H1 (cell line): ENCODE data around the gene PPP1R12A. TPM values are rescaled to one million over a fixed set of nuclear protein-coding genes. Genes with fewer than 3 reads are reported as not detected.

Experiments used
- CTCF ChIA-PET: fragments of 300-600 bp; sonication (Branson Sonifier 250); formaldehyde crosslinking; loops from one replicate; lab custom pipeline; 2021; ENCODE audit not compliant: partially characterized antibody; lab: Charles Lee
- POLR2A ChIA-PET: fragments of 300-600 bp; sonication (Branson Sonifier 250); formaldehyde crosslinking; loops from one replicate; lab custom pipeline; 2021; ENCODE audit warnings: inconsistent platforms; ENCODE audit not compliant: partially characterized antibody; lab: Charles Lee
- DNase-seq, 2 experiments: peaks; one replicate each; pipeline versions ENCODE4 v3.0.0 to v3.0.0-alpha.2; 2010 to 2022; ENCODE audit warnings: low spot score in 2 of 2, low read depth in 1 of 2, mixed read lengths in 1 of 2
- FAIRE-seq: peaks from 2 replicates; lab custom pipeline; 2011; peaks lifted over from hg19 to GRCh38; lab: Jason Lieb, UNC
- H2AFZ ChIP-seq: 2 replicates; pipeline ENCODE4 v1.8.1; 2012; ENCODE audit warnings: low read length, inconsistent platforms
- H2AK5ac ChIP-seq: 2 replicates; pipeline ENCODE4 v1.6.1; 2013; ENCODE audit warnings: low read depth, low read length
- H2BK120ac ChIP-seq: replicated peaks from 2 replicates; pipeline ENCODE3; 2013; ENCODE audit warnings: low read depth, low read length, inconsistent platforms
- H2BK12ac ChIP-seq: 2 replicates; pipeline ENCODE4 v1.6.1; 2013; ENCODE audit warnings: low read depth, low read length
- H2BK15ac ChIP-seq: 2 replicates; pipeline ENCODE4 v1.6.1; 2013; ENCODE audit warnings: low read length
- H2BK20ac ChIP-seq: 2 replicates; pipeline ENCODE4 v1.6.1; 2013; ENCODE audit warnings: low read length
- H2BK5ac ChIP-seq: 2 replicates; pipeline ENCODE4 v1.6.1; 2013; ENCODE audit warnings: low read depth, low read length
- H3K14ac ChIP-seq: 2 replicates; pipeline ENCODE4 v1.6.1; 2013; ENCODE audit warnings: inconsistent platforms; ENCODE audit not compliant: insufficient read length
- H3K18ac ChIP-seq: 2 replicates; pipeline ENCODE4 v1.6.1; 2013; ENCODE audit warnings: low read length; ENCODE audit errors: extremely low read depth
- H3K23ac ChIP-seq: 2 replicates; pipeline ENCODE4 v1.6.1; 2013; ENCODE audit warnings: inconsistent platforms; ENCODE audit not compliant: insufficient read length
- H3K23me2 ChIP-seq: 2 replicates; pipeline ENCODE4 v1.6.1; 2013; ENCODE audit warnings: low read depth, low read length
- H3K27ac ChIP-seq: 2 replicates; pipeline ENCODE4 v1.6.1; 2011; ENCODE audit warnings: low read depth, low read length, inconsistent platforms
- H3K27me3 ChIP-seq, 4 experiments: replicated peaks in 1 of 4; 1 replicate in 1 of 4; 2 replicates in 3 of 4; pipeline versions ENCODE4 v1.6.1 to v1.8.1; 2011 to 2013; ENCODE audit warnings: low read length in 3 of 4, mild to moderate bottlenecking in 3 of 4, inconsistent platforms in 2 of 4, mixed read lengths in 2 of 4, moderate library complexity in 1 of 4; ENCODE audit not compliant: control insufficient read depth in 3 of 4, insufficient read depth in 3 of 4; ENCODE audit errors: extremely low read depth in 1 of 4
- H3K36me3 ChIP-seq, 4 experiments: 2 replicates each; pipeline versions ENCODE4 v1.6.1 to v1.8.1; 2011 to 2013; ENCODE audit warnings: mild to moderate bottlenecking in 4 of 4, low read length in 3 of 4, moderate library complexity in 2 of 4, control low read depth in 1 of 4, inconsistent platforms in 1 of 4; ENCODE audit not compliant: insufficient read depth in 4 of 4, control insufficient read depth in 2 of 4
- H3K4ac ChIP-seq: replicated peaks from 2 replicates; pipeline ENCODE3; 2013; ENCODE audit warnings: low read length, low read depth, mixed read lengths, inconsistent platforms; ENCODE audit not compliant: insufficient read length
- H3K4me1 ChIP-seq, 4 experiments: replicated peaks in 1 of 4; 1 replicate in 1 of 4; 2 replicates in 3 of 4; pipeline versions ENCODE4 v1.6.1 to v1.8.1; 2011 to 2013; ENCODE audit warnings: low read length in 3 of 4, inconsistent platforms in 2 of 4, mixed read lengths in 1 of 4; ENCODE audit not compliant: insufficient read depth in 4 of 4, control insufficient read depth in 3 of 4
- H3K4me2 ChIP-seq, 2 experiments: 2 replicates each; pipeline versions ENCODE4 v1.6.1 to v1.8.1; 2011 to 2013; ENCODE audit warnings: low read depth in 2 of 2, low read length in 2 of 2, control low read depth in 1 of 2, inconsistent platforms in 1 of 2, mild to moderate bottlenecking in 1 of 2; ENCODE audit not compliant: insufficient read depth in 1 of 2
- H3K4me3 ChIP-seq, 4 experiments: fragments of 200-600, 300-600 bp in 1 of 4; sonication (generic), shearing (Covaris generic), sonication (Bioruptor Twin) in 1 of 4; 2 replicates each; pipeline versions ENCODE4 v1.5.1 to v1.8.1; 2011 to 2016; ENCODE audit warnings: low read length in 4 of 4, low read depth in 3 of 4, control low read depth in 2 of 4, inconsistent platforms in 2 of 4, mild to moderate bottlenecking in 2 of 4, mixed read lengths in 1 of 4, moderate library complexity in 1 of 4; ENCODE audit not compliant: insufficient read depth in 2 of 4; ENCODE audit errors: extremely low read depth in 1 of 4
- H3K56ac ChIP-seq: replicated peaks from 2 replicates; pipeline ENCODE3; 2013; ENCODE audit warnings: low read depth, mild to moderate bottlenecking, mixed read lengths, low read length, inconsistent platforms; ENCODE audit not compliant: insufficient read length
- H3K79me1 ChIP-seq: 2 replicates; pipeline ENCODE4 v1.6.1; 2013; ENCODE audit warnings: low read depth, low read length, control low read depth
- H3K79me2 ChIP-seq, 2 experiments: 2 replicates each; pipeline versions ENCODE4 v1.6.1 to v1.8.1; 2012 to 2013; ENCODE audit warnings: low read length in 2 of 2, mild to moderate bottlenecking in 2 of 2, inconsistent platforms in 1 of 2; ENCODE audit not compliant: insufficient read depth in 2 of 2, control insufficient read depth in 1 of 2
- H3K9ac ChIP-seq, 4 experiments: replicated peaks in 1 of 4; 1 replicate in 1 of 4; 2 replicates in 3 of 4; pipeline versions ENCODE4 v1.6.1 to v1.8.1; 2011 to 2013; ENCODE audit warnings: low read depth in 3 of 4, low read length in 3 of 4, control low read depth in 2 of 4, mild to moderate bottlenecking in 2 of 4, moderate library complexity in 2 of 4, inconsistent platforms in 1 of 4; ENCODE audit errors: extremely low read depth in 1 of 4
- H3K9me3 ChIP-seq, 2 experiments: 2 replicates each; pipeline versions ENCODE4 v1.6.1 to v1.8.1; 2012 to 2013; ENCODE audit warnings: mild to moderate bottlenecking in 2 of 2, moderate library complexity in 2 of 2, control low read depth in 1 of 2, inconsistent platforms in 1 of 2, low read depth in 1 of 2, low read length in 1 of 2, mixed read lengths in 1 of 2; ENCODE audit not compliant: insufficient read depth in 2 of 2
- H4K20me1 ChIP-seq, 2 experiments: replicated peaks in 1 of 2; 2 replicates each; pipeline versions ENCODE3 to v1.8.1; 2011 to 2013; ENCODE audit warnings: inconsistent platforms in 2 of 2, low read length in 2 of 2, mild to moderate bottlenecking in 1 of 2; ENCODE audit not compliant: insufficient read depth in 2 of 2, control insufficient read depth in 1 of 2
- H4K5ac ChIP-seq: 2 replicates; pipeline ENCODE4 v1.6.1; 2013; ENCODE audit warnings: low read length, low read depth, mixed read lengths, inconsistent platforms; ENCODE audit not compliant: insufficient read length
- H4K8ac ChIP-seq: 2 replicates; pipeline ENCODE4 v1.8.0; 2013; ENCODE audit warnings: mild to moderate bottlenecking, moderate library complexity, low read length, inconsistent platforms; ENCODE audit not compliant: insufficient read depth; ENCODE audit errors: extremely low read depth
- H4K91ac ChIP-seq: replicated peaks from 2 replicates; pipeline ENCODE3; 2013; ENCODE audit warnings: low read length, mixed read lengths, inconsistent platforms; ENCODE audit not compliant: insufficient read length
- ASH2L ChIP-seq: fragments of 200-600, 300-600 bp; sonication (generic); IDR thresholded peaks from one replicate; pipeline ENCODE4 v1.7.1; 2017; ENCODE audit warnings: low read length
- CBX5 ChIP-seq: fragments of 300-800, 300-1000 bp; sonication (generic); IDR thresholded peaks from 2 replicates; pipeline ENCODE4 v1.7.1; 2016; ENCODE audit warnings: antibody characterized with exemption, low read length, low read depth
- CBX8 ChIP-seq: fragments of 300-800, 300-1000 bp; sonication (generic); IDR thresholded peaks from 2 replicates; pipeline ENCODE4 v1.7.1; 2016; ENCODE audit warnings: low read depth, low read length, borderline replicate concordance
- EGR1 ChIP-seq: IDR thresholded peaks from 2 replicates; pipeline ENCODE4 v1.6.1; 2011; ENCODE audit warnings: low read depth, low read length, borderline replicate concordance
- KDM4A ChIP-seq: IDR thresholded peaks from one replicate; pipeline ENCODE4 v1.7.1; 2012; ENCODE audit warnings: low read depth, mild to moderate bottlenecking, moderate library complexity, low read length, inconsistent platforms; ENCODE audit not compliant: severe bottlenecking
- PHF8 ChIP-seq: fragments of 200-600 bp; sonication (generic); conservative IDR thresholded peaks from 2 replicates; pipeline ENCODE4 v1.7.1; 2012; ENCODE audit warnings: low read depth, mild to moderate bottlenecking, inconsistent platforms, low read length, moderate library complexity
- RAD21 ChIP-seq, 2 experiments: IDR thresholded peaks in 1 of 2; conservative IDR thresholded peaks in 1 of 2; 2 replicates each; pipeline ENCODE4 v1.6.1; 2011; ENCODE audit warnings: low read depth in 2 of 2, low read length in 2 of 2, improper control_type of control experiment in 1 of 2, inconsistent platforms in 1 of 2, mild to moderate bottlenecking in 1 of 2, moderate library complexity in 1 of 2
- RXRA ChIP-seq: IDR thresholded peaks from 2 replicates; pipeline ENCODE4 v1.6.1; 2011; ENCODE audit warnings: low read depth, mild to moderate bottlenecking, low read length, moderate library complexity; ENCODE audit not compliant: insufficient read depth
- SAP30 ChIP-seq: fragments of 300-600 bp; sonication (generic); IDR thresholded peaks from 2 replicates; pipeline ENCODE4 v1.7.1; 2012; ENCODE audit warnings: low read length, moderate library complexity, mild to moderate bottlenecking, inconsistent platforms; ENCODE audit not compliant: insufficient read depth, insufficient replicate concordance
- SIN3A ChIP-seq, 2 experiments: IDR thresholded peaks in 1 of 2; conservative IDR thresholded peaks in 1 of 2; 2 replicates each; pipeline ENCODE4 v1.6.1; 2011 to 2012; ENCODE audit warnings: low read length in 2 of 2, improper control_type of control experiment in 1 of 2, low read depth in 1 of 2, mild to moderate bottlenecking in 1 of 2
- SP1 ChIP-seq: IDR thresholded peaks from 2 replicates; pipeline ENCODE4 v1.6.1; 2011; ENCODE audit warnings: low read depth, low read length
- SUZ12 ChIP-seq: fragments of 200-600 bp; sonication (generic); IDR thresholded peaks from 2 replicates; pipeline ENCODE4 v1.6.1; 2012; ENCODE audit warnings: mild to moderate bottlenecking, inconsistent platforms, low read length, moderate library complexity, mixed read lengths
- YY1 ChIP-seq: IDR thresholded peaks from 2 replicates; pipeline ENCODE4 v1.6.1; 2011; ENCODE audit warnings: low read depth, mild to moderate bottlenecking, low read length
- ZNF274 ChIP-seq: IDR thresholded peaks from 2 replicates; pipeline ENCODE4 v1.7.0; 2012; ENCODE audit warnings: low read length, borderline replicate concordance; ENCODE audit errors: extremely low read depth
- WGBS, 2 experiments: shearing (Covaris generic) in 1 of 2; methylation state at CpG; one replicate each; pipeline versions ENCODE4 v1.1.6 to v1.1.7; 2013 to 2015; ENCODE audit warnings: low lambda C conversion rate in 2 of 2, mixed read lengths in 2 of 2, inconsistent platforms in 1 of 2, low coverage in 1 of 2, missing lambda C conversion rate in 1 of 2; ENCODE audit not compliant: insufficient replicate concordance in 2 of 2, insufficient coverage in 1 of 2, insufficient read length in 1 of 2; ENCODE audit errors: extremely low coverage in 1 of 2, missing lambda C conversion rate in 1 of 2; 5-methylcytosine and 5-hydroxymethylcytosine counted together
- polyA plus RNA-seq, 7 experiments: library from polyadenylated mRNA; depleted of rRNA in 3 of 7; stranded (reverse) in 5 of 7; unstranded in 2 of 7; fragments of >200 nt in 5 of 7; fragments of 200-250 nt in 2 of 7; gene quantifications; 1 replicate in 5 of 7; 2 replicates in 1 of 7; 4 replicates in 1 of 7; pipeline versions ENCODE4 v1.2.1 to v1.2.3, GENCODE V29; 2011 to 2013; ENCODE audit warnings: missing spikeins in 2 of 7, mixed read lengths in 2 of 7
- total RNA-seq: library from RNA; stranded (reverse); fragmentation: NEBNext Ultra II Directional; extraction: Animal tissue kit (Norgen Biotek cat#: 25700); gene quantifications from 2 replicates; pipeline ENCODE4 v1.2.1, GENCODE V29; 2021

PPP1R12A gene
- total and polyA plus RNA-seq, 2 of the 8 experiments (the other 6 are each of a cell fraction or from before 2014, with no cell fraction given) = 14.7 to 81.5 TPM

- H4K20me1 ChIP-seq = no peaks in the 10 kb centered on the region
- no peak overlapping the region for H4K91ac ChIP-seq
- no peak overlapping the region for H3K23ac ChIP-seq
- H2BK15ac ChIP-seq = no peak overlapping the region
- H3K4me1 ChIP-seq = peaks cover 0 to 2% (median 0%) of the 10 kb centered on the region in 4 experiments; a peak in 2 of 7 replicates
- H2BK12ac ChIP-seq = no peak overlapping the region
- H3K36me3 ChIP-seq = no peaks in the 10 kb centered on the region
- H3K18ac ChIP-seq = no peak overlapping the region
- H2AK5ac ChIP-seq = no peak overlapping the region
- H3K27me3 ChIP-seq = no peaks in the 10 kb centered on the region
- H3K14ac ChIP-seq = no peak overlapping the region
- no peak overlapping the region for H3K9ac ChIP-seq
- H3K4me2 ChIP-seq = no peak overlapping the region
- no peak overlapping the region for H2BK5ac ChIP-seq
- H3K4ac ChIP-seq = no peak overlapping the region
- no peak overlapping the region for H2BK20ac ChIP-seq
- H4K5ac ChIP-seq = no peak overlapping the region
- no peaks in the 10 kb centered on the region for H3K23me2 ChIP-seq
- FAIRE-seq (no peak), DNase-seq (no peak)
- H3K79me2 ChIP-seq = no peaks in the 10 kb centered on the region
- H3K27ac ChIP-seq = no peak overlapping the region
- H4K8ac ChIP-seq = no peak overlapping the region
- no peak overlapping the region for H3K4me3 ChIP-seq
- 86% methylated on average over 4 of the region's 4 CpGs; no CpG with 5 or more reads in 1 of the 2 experiments for whole genome bisulfite sequencing, 2 experiments
- H2AFZ ChIP-seq = no peak overlapping the region
- CTCF ChIA-PET = interaction anchor here (1.0 to 1.1 kb wide), 2 partner anchors 102 to 244 kb away, joined by 3 to 4 read pairs; no protein-coding TSS in a partner anchor
- H3K79me1 ChIP-seq = no peaks in the 10 kb centered on the region
- no peak overlapping the region for H3K56ac ChIP-seq
- no peaks in the 10 kb centered on the region for H3K9me3 ChIP-seq
- POLR2A ChIA-PET = interaction anchor here (2.2 kb wide), 1 partner anchor 10 kb away, joined by 8 read pairs; no protein-coding TSS in a partner anchor
- H2BK120ac ChIP-seq = no peak overlapping the region
- TF ChIP-seq RXRA (no peak), SAP30 (no peak), PHF8 (no peak), CBX5 (no peak), ZNF274 (no peak), SIN3A (conservative IDR thresholded peaks at IDR 0.05 in 1 of 2, IDR thresholded peaks at IDR 0.05 in 1 of 2; ENCODE audit: low read depth in 1 of 2, low read length in 2 of 2) (no peak), SP1 (no peak), EGR1 (no peak), RAD21 (IDR thresholded peaks at IDR 0.05 in 1 of 2, conservative IDR thresholded peaks at IDR 0.05 in 1 of 2; ENCODE audit: low read depth in 2 of 2, low read length in 2 of 2) (no peak), CBX8 (no peak), YY1 (no peak), SUZ12 (no peak), ASH2L (no peak), KDM4A (no peak)
Measured at GRCh38 chr12:79945433-79945832, 10.5 kb upstream of the PPP1R12A start.
